Keratinocyte (primary cell): ENCODE measurements around the gene SCN8A. TPM values are rescaled to one million over a fixed set of nuclear protein-coding genes. Genes with fewer than 3 reads are reported as not detected.

Experiments used
- DNase-seq: peaks from one replicate; pipeline ENCODE4 v3.0.0-alpha.2; 2011; ENCODE audit warnings: low read depth, missing footprints, low spot score
- FAIRE-seq: peaks from 2 replicates; lab custom pipeline; 2011; peaks lifted over from hg19 to GRCh38; lab: Jason Lieb, UNC
- H2AFZ ChIP-seq: 2 replicates; pipeline ENCODE4 v1.6.0; 2012; ENCODE audit warnings: low read length, control low read depth, inconsistent platforms; ENCODE audit not compliant: control insufficient read depth
- H3K27ac ChIP-seq: 2 replicates; pipeline ENCODE4 v1.5.1; 2011; ENCODE audit warnings: low read length; ENCODE audit not compliant: control insufficient read depth, insufficient read depth
- H3K27me3 ChIP-seq: 3 replicates; pipeline ENCODE4 v1.6.0; 2011; ENCODE audit warnings: low read length; ENCODE audit not compliant: control insufficient read depth, insufficient read depth; ENCODE audit errors: extremely low read depth
- H3K36me3 ChIP-seq, 2 experiments: 2 replicates in 1 of 2; 3 replicates in 1 of 2; pipeline ENCODE4 v1.5.1; 2011; ENCODE audit warnings: low read length in 2 of 2, mild to moderate bottlenecking in 1 of 2; ENCODE audit not compliant: control insufficient read depth in 2 of 2, insufficient read depth in 2 of 2; ENCODE audit errors: extremely low read depth in 1 of 2
- H3K4me1 ChIP-seq: 3 replicates; pipeline ENCODE4 v1.5.1; 2011; ENCODE audit warnings: low read length; ENCODE audit not compliant: control insufficient read depth, insufficient read depth; ENCODE audit errors: extremely low read depth
- H3K4me2 ChIP-seq: 3 replicates; pipeline ENCODE4 v1.6.0; 2011; ENCODE audit warnings: low read depth, low read length; ENCODE audit not compliant: control insufficient read depth, insufficient read depth; ENCODE audit errors: extremely low read depth
- H3K4me3 ChIP-seq, 3 experiments: fragments of 200-600 bp in 1 of 3; sonication (generic) in 1 of 3; 2 replicates in 2 of 3; 3 replicates in 1 of 3; pipeline ENCODE4 v1.5.1; 2011 to 2016; ENCODE audit warnings: low read length in 3 of 3, mild to moderate bottlenecking in 3 of 3, control low read depth in 2 of 3, inconsistent platforms in 1 of 3, low read depth in 1 of 3, mixed read lengths in 1 of 3, mixed run types in 1 of 3, moderate library complexity in 1 of 3; ENCODE audit not compliant: control insufficient read depth in 2 of 3, insufficient read depth in 2 of 3; ENCODE audit errors: extremely low read depth in 1 of 3
- H3K79me2 ChIP-seq: 2 replicates; pipeline ENCODE4 v1.6.0; 2012; ENCODE audit warnings: low read length; ENCODE audit not compliant: control insufficient read depth, insufficient read depth
- H3K9ac ChIP-seq: 3 replicates; pipeline ENCODE4 v1.6.0; 2011; ENCODE audit warnings: low read length; ENCODE audit not compliant: control insufficient read depth, insufficient read depth; ENCODE audit errors: extremely low read depth
- H3K9me1 ChIP-seq: 3 replicates; pipeline ENCODE4 v1.6.0; 2011; ENCODE audit warnings: low read length; ENCODE audit not compliant: control insufficient read depth, insufficient read depth; ENCODE audit errors: extremely low read depth
- H3K9me3 ChIP-seq: 2 replicates; pipeline ENCODE4 v1.5.1; 2012; ENCODE audit warnings: low read depth, low read length; ENCODE audit not compliant: control insufficient read depth
- H4K20me1 ChIP-seq: 3 replicates; pipeline ENCODE4 v1.6.0; 2011; ENCODE audit warnings: low read length; ENCODE audit not compliant: control insufficient read depth, insufficient read depth; ENCODE audit errors: extremely low read depth
- EZH2 ChIP-seq: IDR thresholded peaks from one replicate; pipeline ENCODE4 v1.6.1; 2012; ENCODE audit warnings: inconsistent platforms, mild to moderate bottlenecking, low read length, moderate library complexity
- dilution Hi-C: fragments of 300-500 bp; cut with MboI; formaldehyde crosslinking; loops from one replicate; pipeline ENCODE4 v1.7.0; 2020; ENCODE audit warnings: low sequenced_read_pairs; ENCODE audit not compliant: extremely low pct_ligation_motif_present
- polyA plus RNA-seq, 5 experiments: library from polyadenylated mRNA; depleted of rRNA in 3 of 5; stranded (reverse) in 3 of 5; stranded (forward) in 1 of 5; unstranded in 1 of 5; fragments of >200 nt; gene quantifications; 1 replicate in 1 of 5; 2 replicates in 3 of 5; 3 replicates in 1 of 5; pipeline versions ENCODE4 v1.2.1 to v1.2.3, GENCODE V29; 2011 to 2012; ENCODE audit warnings: missing spikeins in 2 of 5, low read depth in 1 of 5, low replicate concordance in 1 of 5
- TF ChIP-seq, protein P1 (sequence below), 3 experiments: IDR thresholded peaks in 1 of 3; conservative IDR thresholded peaks in 1 of 3; optimal IDR thresholded peaks in 1 of 3; 2 replicates in 2 of 3; 3 replicates in 1 of 3; pipeline versions ENCODE3 to v1.5.1; 2011; ENCODE audit warnings: low read length in 3 of 3, mild to moderate bottlenecking in 3 of 3, moderate library complexity in 2 of 3, control low read depth in 1 of 3, inconsistent platforms in 1 of 3; ENCODE audit not compliant: insufficient read depth in 2 of 3; ENCODE audit errors: extremely low read depth in 1 of 3

SCN8A gene
- polyA plus RNA-seq, 1 donor (not counting 4 experiments of a cell fraction or from before 2014, with no cell fraction given): 1.1 TPM

DNA sequence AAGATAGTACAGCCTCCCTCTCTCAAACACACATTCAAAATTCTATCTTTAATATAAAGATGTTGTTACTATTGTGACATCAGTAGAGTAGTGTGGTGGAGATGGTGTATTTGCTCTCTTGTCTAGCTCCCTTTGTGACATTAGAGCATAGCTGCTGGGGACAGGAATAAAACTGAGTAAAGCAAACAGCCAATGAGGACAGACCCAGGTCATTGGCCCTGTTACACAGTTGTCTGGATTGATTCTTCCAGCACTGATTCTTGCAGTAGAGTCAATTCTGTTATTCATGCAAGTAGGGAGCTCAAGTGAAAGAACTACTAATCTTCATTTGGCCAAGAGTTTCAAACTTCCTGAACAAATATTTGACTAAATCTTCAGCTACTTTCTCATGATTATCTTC, 72.4 kb downstream of the SCN8A start:
- DNase-seq: no peak
- dilution Hi-C loops: no loop called here
- H3K36me3 ChIP-seq: no peaks in the 10 kb centered on the region
- no peak for TF ChIP-seq EZH2
- TF ChIP-seq, protein P1, sequence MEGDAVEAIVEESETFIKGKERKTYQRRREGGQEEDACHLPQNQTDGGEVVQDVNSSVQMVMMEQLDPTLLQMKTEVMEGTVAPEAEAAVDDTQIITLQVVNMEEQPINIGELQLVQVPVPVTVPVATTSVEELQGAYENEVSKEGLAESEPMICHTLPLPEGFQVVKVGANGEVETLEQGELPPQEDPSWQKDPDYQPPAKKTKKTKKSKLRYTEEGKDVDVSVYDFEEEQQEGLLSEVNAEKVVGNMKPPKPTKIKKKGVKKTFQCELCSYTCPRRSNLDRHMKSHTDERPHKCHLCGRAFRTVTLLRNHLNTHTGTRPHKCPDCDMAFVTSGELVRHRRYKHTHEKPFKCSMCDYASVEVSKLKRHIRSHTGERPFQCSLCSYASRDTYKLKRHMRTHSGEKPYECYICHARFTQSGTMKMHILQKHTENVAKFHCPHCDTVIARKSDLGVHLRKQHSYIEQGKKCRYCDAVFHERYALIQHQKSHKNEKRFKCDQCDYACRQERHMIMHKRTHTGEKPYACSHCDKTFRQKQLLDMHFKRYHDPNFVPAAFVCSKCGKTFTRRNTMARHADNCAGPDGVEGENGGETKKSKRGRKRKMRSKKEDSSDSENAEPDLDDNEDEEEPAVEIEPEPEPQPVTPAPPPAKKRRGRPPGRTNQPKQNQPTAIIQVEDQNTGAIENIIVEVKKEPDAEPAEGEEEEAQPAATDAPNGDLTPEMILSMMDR (optimal IDR thresholded peaks at IDR 0.05 in 1 of 3, IDR thresholded peaks at IDR 0.05 in 1 of 3, conservative IDR thresholded peaks at IDR 0.05 in 1 of 3; ENCODE audit: extremely low read depth in 1 of 3, insufficient read depth in 2 of 3, low read length in 3 of 3): no peak
- no peaks in the 10 kb centered on the region for H3K9me3 ChIP-seq
- H3K9me1 ChIP-seq: no peaks in the 10 kb centered on the region
- no peak overlapping the region for H3K4me2 ChIP-seq
- no peak for FAIRE-seq
- H3K27ac ChIP-seq: no peak overlapping the region
- H3K4me3 ChIP-seq: no peak overlapping the region
- H3K9ac ChIP-seq: no peak overlapping the region
- peaks cover 15% of the 10 kb centered on the region for H3K27me3 ChIP-seq
- H3K79me2 ChIP-seq: no peaks in the 10 kb centered on the region
- H3K4me1 ChIP-seq: no peaks in the 10 kb centered on the region
- H4K20me1 ChIP-seq: no peaks in the 10 kb centered on the region
- no peak overlapping the region for H2AFZ ChIP-seq

DNA sequence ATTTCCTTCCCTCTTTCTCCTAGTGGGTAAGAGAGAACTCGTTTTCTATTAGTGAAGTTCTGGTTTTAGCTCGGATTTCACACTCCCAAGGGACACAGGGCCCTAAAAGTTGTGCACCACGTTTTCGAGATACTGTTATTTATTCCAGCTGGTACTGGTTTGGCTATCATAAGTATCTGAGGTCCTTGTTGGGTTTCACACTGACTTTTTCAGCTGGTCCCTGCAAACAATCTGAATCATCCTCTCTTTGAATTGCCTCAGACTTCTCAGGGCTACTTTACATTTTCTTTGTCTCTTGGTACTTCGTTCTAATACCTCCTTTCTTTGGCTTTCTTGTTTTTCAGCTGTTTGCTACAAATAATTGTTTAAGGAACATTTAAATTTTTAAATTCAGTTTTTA, 75.7 kb downstream of the SCN8A start:
- H3K9me3 ChIP-seq: no peaks in the 10 kb centered on the region
- DNase-seq (no peak), FAIRE-seq (no peak)
- no peaks in the 10 kb centered on the region for H3K36me3 ChIP-seq
- no peaks in the 10 kb centered on the region for H4K20me1 ChIP-seq
- H3K79me2 ChIP-seq: no peaks in the 10 kb centered on the region
- H3K27me3 ChIP-seq: peaks cover 8% of the 10 kb centered on the region
- H2AFZ ChIP-seq: no peak overlapping the region
- no peak overlapping the region for H3K4me2 ChIP-seq
- H3K4me1 ChIP-seq: peaks cover 3% of the 10 kb centered on the region
- H3K27ac ChIP-seq: no peak overlapping the region
- no peak overlapping the region for H3K4me3 ChIP-seq
- no peaks in the 10 kb centered on the region for H3K9me1 ChIP-seq
- H3K9ac ChIP-seq: no peak overlapping the region
- dilution Hi-C loops: no loop called here
- no peak for TF ChIP-seq EZH2
- TF ChIP-seq, protein P1 (optimal IDR thresholded peaks at IDR 0.05 in 1 of 3, IDR thresholded peaks at IDR 0.05 in 1 of 3, conservative IDR thresholded peaks at IDR 0.05 in 1 of 3; ENCODE audit: extremely low read depth in 1 of 3, insufficient read depth in 2 of 3, low read length in 3 of 3): no peak
